BLaER1 (cell line): ENCODE measurements around the gene ZSWIM4.
"Not testable (repeated sequence)": the region's sequence is repeated elsewhere in the genome, so short reads cannot be mapped to it uniquely, and the experiment has no call there.

Experiments used
- H3K27ac ChIP-seq: shearing (Covaris generic); formaldehyde crosslinking; 2 replicates; pipeline ENCODE4 v1.8.1; 2022
- H3K27me3 ChIP-seq: shearing (Covaris generic); formaldehyde crosslinking; 2 replicates; pipeline ENCODE4 v1.8.1; 2022
- H3K36me3 ChIP-seq: shearing (Covaris generic); formaldehyde crosslinking; 2 replicates; pipeline ENCODE4 v1.8.1; 2022
- H3K4me1 ChIP-seq: shearing (Covaris generic); formaldehyde crosslinking; 2 replicates; pipeline ENCODE4 v1.8.1; 2022
- H3K4me2 ChIP-seq: shearing (Covaris generic); formaldehyde crosslinking; 2 replicates; pipeline ENCODE4 v1.8.1; 2022
- H3K4me3 ChIP-seq: shearing (Covaris generic); formaldehyde crosslinking; 2 replicates; pipeline ENCODE4 v1.8.1; 2022
- H3K9ac ChIP-seq: shearing (Covaris generic); formaldehyde crosslinking; 2 replicates; pipeline ENCODE4 v1.8.1; 2022
- H3K9me3 ChIP-seq: shearing (Covaris generic); formaldehyde crosslinking; 2 replicates; pipeline ENCODE4 v1.8.1; 2022
- H4K20me1 ChIP-seq: shearing (Covaris generic); formaldehyde crosslinking; 2 replicates; pipeline ENCODE4 v1.8.1; 2022
- Cebpa-rat ChIP-seq: shearing (Covaris generic); IDR thresholded peaks from 2 replicates; pipeline ENCODE4 v1.8.1; 2022

ZSWIM4 gene

DNA sequence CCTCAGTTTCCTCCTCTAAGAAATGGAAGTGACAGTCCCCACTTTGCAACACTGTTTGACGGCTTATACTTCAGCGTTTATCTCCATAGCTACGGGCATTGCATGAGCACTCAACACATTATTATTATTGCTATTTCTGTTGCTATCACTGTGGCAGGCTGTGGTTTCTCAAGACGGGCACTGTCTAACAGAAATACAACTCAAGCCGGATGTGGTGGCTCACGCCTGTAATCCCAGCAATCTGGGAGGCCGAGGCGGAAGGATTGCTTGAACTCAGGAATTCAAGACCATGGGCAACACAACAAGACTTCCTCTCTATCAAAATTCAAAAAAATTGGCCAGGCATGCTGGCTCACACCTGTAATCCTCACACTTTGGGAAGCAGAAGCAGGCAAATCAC is 4.9 kb upstream of the ZSWIM4 start:
- H3K36me3 ChIP-seq: no peaks in the 10 kb centered on the region
- no peaks in the 10 kb centered on the region for H3K9me3 ChIP-seq
- no peaks in the 10 kb centered on the region for H4K20me1 ChIP-seq
- no peaks in the 10 kb centered on the region for H3K27me3 ChIP-seq
- peaks cover 65% of the 10 kb centered on the region for H3K4me1 ChIP-seq
- no peak overlapping the region for H3K9ac ChIP-seq
- H3K4me2 ChIP-seq: no peak overlapping the region
- TF ChIP-seq Cebpa-rat: no peak
- peak overlapping the region; percentile 52 for H3K27ac ChIP-seq
- no peak overlapping the region for H3K4me3 ChIP-seq

DNA sequence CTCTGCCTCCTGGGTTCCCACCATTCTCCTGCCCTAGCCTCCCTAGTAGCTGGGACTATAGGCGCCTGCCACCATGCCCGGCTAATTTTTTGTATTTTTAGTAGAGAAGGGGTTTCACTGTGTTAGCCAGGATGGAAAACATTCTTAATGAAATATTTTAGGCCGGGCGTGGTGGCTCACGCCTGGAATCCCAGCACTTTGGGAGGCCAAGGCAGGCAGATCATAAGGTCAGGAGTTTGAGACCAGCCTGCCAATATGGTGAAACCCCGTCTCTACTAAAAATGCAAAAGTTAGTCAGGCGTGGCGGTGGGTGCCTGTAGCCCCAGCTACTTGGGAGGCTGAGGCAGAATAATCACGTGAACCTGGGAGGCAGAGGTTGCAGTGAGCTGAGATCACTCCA is 1.9 kb upstream of the ZSWIM4 start:
- H3K27me3 ChIP-seq, H3K36me3 ChIP-seq, H3K27ac ChIP-seq, H3K4me2 ChIP-seq, H3K9me3 ChIP-seq, H3K9ac ChIP-seq, H3K4me3 ChIP-seq: not testable (repeated sequence)
- Histone ChIP-seq H4K20me1 (peaks cover 14% of the 10 kb centered on the region), H3K4me1 (peaks cover 50% of the 10 kb centered on the region)

DNA sequence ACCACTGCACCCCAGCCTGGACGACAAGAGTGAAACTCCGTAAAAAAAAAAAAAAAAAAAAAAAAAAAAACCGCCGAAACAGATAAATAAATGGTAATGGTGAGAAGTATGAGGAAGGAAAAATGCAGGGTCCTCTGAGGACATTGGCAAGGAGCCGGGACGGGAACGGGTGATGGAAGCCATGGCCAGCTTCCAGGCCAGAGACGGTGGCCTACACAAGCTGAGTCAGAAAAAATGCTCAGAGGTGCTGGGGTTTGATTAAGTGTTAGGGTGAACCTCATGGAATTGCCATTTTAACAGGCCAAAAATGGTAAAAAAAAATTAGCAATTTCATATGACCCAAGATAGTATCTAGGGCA is 866 bp upstream of the ZSWIM4 start:
- peaks cover 40% of the 10 kb centered on the region for H3K4me1 ChIP-seq
- H3K9ac ChIP-seq: peak overlapping the region; percentile 78
- TF ChIP-seq Cebpa-rat: no peak
- H3K4me3 ChIP-seq: peak overlapping the region; percentile 99
- peaks cover 6% of the 10 kb centered on the region; the same call in 1 of the 2 replicates for H3K36me3 ChIP-seq
- peak overlapping the region; percentile 75 for H3K27ac ChIP-seq
- peaks cover 14% of the 10 kb centered on the region for H4K20me1 ChIP-seq
- H3K4me2 ChIP-seq: peak overlapping the region; percentile 96
- H3K27me3 ChIP-seq: no peaks in the 10 kb centered on the region
- no peaks in the 10 kb centered on the region for H3K9me3 ChIP-seq

GRCh38 chr19:13795595-13796300 is 505 bp downstream of the ZSWIM4 start:
- Histone ChIP-seq H3K4me3 (peak overlapping the region; percentile 99), H3K36me3 (peaks cover 14% of the 10 kb centered on the region; the same call in 1 of the 2 replicates), H3K27ac (peak overlapping the region; percentile 93), H3K27me3 (no peaks in the 10 kb centered on the region), H3K9ac (peak overlapping the region; percentile 93), H4K20me1 (peaks cover 14% of the 10 kb centered on the region), H3K4me2 (peak overlapping the region; percentile 97), H3K9me3 (no peaks in the 10 kb centered on the region), H3K4me1 (peaks cover 28% of the 10 kb centered on the region)
- no peak for TF ChIP-seq Cebpa-rat

GRCh38 chr19:13796301-13797057 is 1.2 kb downstream of the ZSWIM4 start:
- no peaks in the 10 kb centered on the region for H3K9me3 ChIP-seq
- H3K36me3 ChIP-seq: peaks cover 20% of the 10 kb centered on the region; the same call in 1 of the 2 replicates
- no peaks in the 10 kb centered on the region for H3K27me3 ChIP-seq
- H3K4me3 ChIP-seq: peak overlapping the region; percentile 99
- no peak for TF ChIP-seq Cebpa-rat
- H3K27ac ChIP-seq: peak overlapping the region; percentile 93
- H3K9ac ChIP-seq: peak overlapping the region; percentile 93
- peaks cover 28% of the 10 kb centered on the region for H3K4me1 ChIP-seq
- H4K20me1 ChIP-seq: peaks cover 14% of the 10 kb centered on the region
- peak overlapping the region; percentile 97 for H3K4me2 ChIP-seq

GRCh38 chr19:13797058-13797440 is 1.8 kb downstream of the ZSWIM4 start:
- H3K9me3 ChIP-seq: no peaks in the 10 kb centered on the region
- H3K36me3 ChIP-seq: peaks cover 23% of the 10 kb centered on the region; the same call in 1 of the 2 replicates
- peaks cover 14% of the 10 kb centered on the region for H4K20me1 ChIP-seq
- H3K4me2 ChIP-seq: peak overlapping the region; percentile 97
- H3K9ac ChIP-seq: peak overlapping the region; percentile 93; the same call in 1 of the 2 replicates
- H3K4me1 ChIP-seq: peaks cover 28% of the 10 kb centered on the region
- H3K27ac ChIP-seq: peak overlapping the region; percentile 93
- peak overlapping the region; percentile 99 for H3K4me3 ChIP-seq
- TF ChIP-seq Cebpa-rat: no peak
- no peaks in the 10 kb centered on the region for H3K27me3 ChIP-seq

- Histone ChIP-seq H3K9me3 (no peaks in the 10 kb centered on the region), H4K20me1 (peaks cover 14% of the 10 kb centered on the region), H3K27ac (no peak overlapping the region), H3K4me1 (peaks cover 28% of the 10 kb centered on the region), H3K27me3 (no peaks in the 10 kb centered on the region), H3K36me3 (peaks cover 31% of the 10 kb centered on the region), H3K9ac (no peak overlapping the region), H3K4me2 (no peak overlapping the region), H3K4me3 (no peak overlapping the region)
- TF ChIP-seq Cebpa-rat: peak; percentile 99
Measured at GRCh38 chr19:13797870-13798269, 2.6 kb downstream of the ZSWIM4 start.

DNA sequence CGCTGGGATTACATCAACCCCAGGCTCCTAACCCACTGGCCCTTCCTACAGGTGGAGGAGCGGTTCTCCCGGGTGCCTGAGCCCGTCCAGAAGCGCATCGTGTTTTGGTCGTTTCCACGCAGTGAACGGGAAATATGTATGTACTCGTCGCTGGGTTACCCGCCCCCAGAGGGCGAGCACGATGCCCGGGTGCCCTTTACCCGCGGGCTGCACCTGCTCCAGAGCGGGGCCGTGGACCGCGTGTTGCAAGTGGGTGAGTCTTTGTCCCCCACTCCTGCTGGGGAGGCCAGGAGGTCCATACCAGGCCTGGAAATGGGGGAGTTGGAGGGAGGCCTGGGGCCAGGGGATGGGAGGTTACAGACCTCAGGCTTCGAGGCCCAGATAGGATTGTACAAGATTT is 4.4 kb downstream of the ZSWIM4 start:
- H3K36me3 ChIP-seq: peaks cover 42% of the 10 kb centered on the region
- no peak overlapping the region for H3K4me3 ChIP-seq
- H4K20me1 ChIP-seq: peaks cover 14% of the 10 kb centered on the region
- TF ChIP-seq Cebpa-rat: no peak
- H3K4me1 ChIP-seq: peaks cover 16% of the 10 kb centered on the region
- H3K4me2 ChIP-seq: no peak overlapping the region
- no peak overlapping the region for H3K9ac ChIP-seq
- no peak overlapping the region for H3K27ac ChIP-seq
- H3K27me3 ChIP-seq: no peaks in the 10 kb centered on the region
- H3K9me3 ChIP-seq: no peaks in the 10 kb centered on the region

GRCh38 chr19:13803038-13803437 is 7.8 kb downstream of the ZSWIM4 start:
- H3K36me3 ChIP-seq: peaks cover 75% of the 10 kb centered on the region
- H3K4me1 ChIP-seq: no peaks in the 10 kb centered on the region
- H4K20me1 ChIP-seq: no peaks in the 10 kb centered on the region
- H3K4me3 ChIP-seq: no peak overlapping the region
- no peaks in the 10 kb centered on the region for H3K9me3 ChIP-seq
- H3K27me3 ChIP-seq: no peaks in the 10 kb centered on the region
- no peak overlapping the region for H3K9ac ChIP-seq
- H3K27ac ChIP-seq: no peak overlapping the region
- TF ChIP-seq Cebpa-rat: no peak
- no peak overlapping the region for H3K4me2 ChIP-seq
